ENCODE data around the gene COX19. TPM values are rescaled to one million over a fixed set of nuclear protein-coding genes. Genes with fewer than 3 reads are reported as not detected.

Gene COX19
- total RNA-seq, 1 experiment from 2014 or later = 14.0 TPM

DNA sequence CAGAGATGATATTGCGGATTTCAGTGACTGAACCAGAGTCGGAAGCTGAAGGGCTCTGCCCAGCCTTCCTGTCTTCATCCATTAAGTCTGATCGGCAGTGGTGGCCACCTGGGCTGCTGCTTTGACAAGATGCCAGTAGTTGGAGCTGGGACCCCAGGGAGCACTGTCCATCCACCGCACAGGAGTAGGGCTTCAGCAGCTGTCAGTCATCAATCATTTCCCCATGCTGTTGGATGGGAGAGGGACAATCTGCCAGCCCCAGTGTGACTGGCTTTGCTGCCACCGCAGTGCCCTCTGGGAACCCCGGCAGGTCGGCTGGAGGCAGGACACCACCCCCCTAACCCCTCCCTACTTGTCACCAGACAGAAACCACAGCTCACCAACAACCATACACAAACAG, 46.0 kb upstream of the COX19 start (continued):
- TF ChIP-seq SRF (IDR thresholded peaks at IDR 0.05; ENCODE audit: low read depth) = no peak

DNA sequence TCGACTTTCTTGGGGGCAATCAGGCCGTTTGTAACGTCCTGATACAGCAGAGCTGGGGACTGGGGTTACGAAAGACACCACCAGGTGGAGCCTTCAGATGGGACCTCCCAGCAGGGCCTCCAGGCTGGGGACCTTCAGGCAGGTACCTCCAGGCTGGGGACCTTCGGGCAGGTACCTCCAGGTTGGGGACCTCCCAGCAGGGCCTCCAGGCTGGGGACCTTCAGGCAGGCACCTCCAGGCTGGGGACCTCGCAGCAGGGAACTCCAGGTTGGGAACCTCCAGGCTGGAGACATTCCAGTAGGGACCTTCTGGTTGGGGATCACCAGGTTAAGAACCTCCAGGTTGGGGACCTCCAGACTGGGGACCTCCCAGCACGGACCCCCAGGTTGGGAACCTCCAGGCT, 45.5 kb upstream of the COX19 start:
- H3K9ac ChIP-seq (ENCODE audit: low read length) = no peak overlapping the region
- ATAC-seq = peak; percentile 56
- no peak for TF ChIP-seq JUND (IDR thresholded peaks at IDR 0.05)
- no peak for TF ChIP-seq ELF1 (IDR thresholded peaks at IDR 0.05; ENCODE audit: borderline replicate concordance, low read depth)
- TF ChIP-seq ZFX (IDR thresholded peaks at IDR 0.05) = no peak
- no peak for TF ChIP-seq SP1 (IDR thresholded peaks at IDR 0.05; ENCODE audit: low read depth)
- TF ChIP-seq ZNF274 (IDR thresholded peaks at IDR 0.05; ENCODE audit: low read depth, low read length) = no peak
- peak in 2 of 3 experiments; percentile 26 to 33; a peak in 2 of 6 replicates for TF ChIP-seq CTCF (IDR thresholded peaks at IDR 0.05 in 2 of 3, conservative IDR thresholded peaks at IDR 0.05 in 1 of 3; ENCODE audit: borderline replicate concordance in 1 of 3, insufficient read depth in 1 of 3, low read depth in 2 of 3, low read length in 2 of 3)
- TF ChIP-seq POLR2A (IDR thresholded peaks at IDR 0.05; ENCODE audit: borderline replicate concordance, extremely low read depth, insufficient read depth, insufficient read length) = no peak
- no peak for TF ChIP-seq SIN3A (IDR thresholded peaks at IDR 0.05; ENCODE audit: low read depth)
- no peaks in the 10 kb centered on the region for H3K27me3 ChIP-seq (ENCODE audit: insufficient read depth, low read length)
- no peaks in the 10 kb centered on the region for H3K9me2 ChIP-seq (ENCODE audit: insufficient read depth)
- no TSS peak for BruUV-seq (replicated peaks)
- H2AFZ ChIP-seq (ENCODE audit: low read depth, low read length, poor library complexity, severe bottlenecking) = no peak overlapping the region
- no peaks in the 10 kb centered on the region for H3K9me3 ChIP-seq (ENCODE audit: control insufficient read depth in 1 of 2, insufficient read depth in 1 of 2, low read depth in 1 of 2, low read length in 2 of 2)
- H3K4me1 ChIP-seq (ENCODE audit: control insufficient read depth in 1 of 2, insufficient read depth in 2 of 2, low read length in 2 of 2) = no peaks in the 10 kb centered on the region
- H3K27ac ChIP-seq (ENCODE audit: low read depth, low read length) = no peak overlapping the region
- peaks cover 26% of the 10 kb centered on the region for H3K79me2 ChIP-seq (ENCODE audit: insufficient read depth, low read length)
- no peaks in the 10 kb centered on the region for H4K20me1 ChIP-seq (ENCODE audit: insufficient read depth)
- POLR2A ChIA-PET = no interaction called here
- H3K36me3 ChIP-seq (ENCODE audit: control insufficient read depth in 1 of 2, insufficient read depth in 2 of 2, low read length in 2 of 2) = peaks cover 0 to 9% of the 10 kb centered on the region in 2 experiments; a peak in 2 of 4 replicates
- CTCF ChIA-PET = interaction anchor here (1.5 kb wide), 1 partner anchor 45 kb away, joined by 7 read pairs; no protein-coding TSS in a partner anchor
- DNase-seq (ENCODE audit: low read depth, low spot score) = no peak
- no peak overlapping the region for H3K4me3 ChIP-seq (replicated peaks in 1 of 2; ENCODE audit: low read depth in 1 of 2, low read length in 2 of 2)
- H3K4me2 ChIP-seq (ENCODE audit: low read length) = no peak overlapping the region
- intact Hi-C loops (cut with micrococcal nuclease) = loop anchor here (2.0 kb wide), 1 partner anchor 44 kb away; no protein-coding TSS in a partner anchor
- RAD21 ChIA-PET (ENCODE audit: low non-redundant PET in 1 of 2, low total read pairs in 2 of 2, uncharacterized antibody in 2 of 2, unreplicated experiment in 2 of 2) = no interaction called here

Measured in HCT116 (cell line).